GM19455 (cell line): Measurements from ENCODE around the gene C3orf85.
"Not testable (repeated sequence)": the region's sequence is repeated elsewhere in the genome, so short reads cannot be mapped to it uniquely, and the experiment has no call there.

Experiments used
- ATAC-seq: cut with Tn5 transposase; IDR thresholded peaks from one replicate; pipeline ENCODE4 v1.9.1; 2021; ENCODE audit not compliant: unreplicated experiment

C3orf85 gene

DNA sequence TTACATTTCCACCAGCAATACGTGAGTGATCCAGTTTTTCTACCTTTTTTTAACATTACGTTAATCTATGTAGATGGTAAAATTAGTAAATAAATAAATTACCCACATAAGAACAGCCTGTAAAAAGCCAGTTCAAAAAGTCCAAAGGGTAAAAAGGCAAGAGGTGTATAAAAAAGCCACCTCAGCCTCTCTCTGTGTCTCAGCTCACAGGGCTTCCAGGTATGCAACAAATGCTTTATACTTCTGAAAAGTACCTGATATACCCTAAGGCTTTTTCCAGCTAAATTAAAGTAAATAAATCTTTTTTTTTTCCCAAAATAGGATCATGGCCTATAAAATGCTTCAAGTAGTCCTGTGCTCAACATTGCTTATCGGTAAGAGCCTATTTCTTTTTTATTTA is at the start of gene C3orf85:
C3orf85 (plus strand) TSS at position 197 of the 400 bp plus-strand sequence; CDS start at position 326, 129 bp downstream.
- ATAC-seq: no peak

- no peak for ATAC-seq
These were observed 47.3 kb upstream of the C3orf85 start for GRCh38 chr3:109089265-109089664.

GRCh38 chr3:109091846-109092245 is 44.7 kb upstream of the C3orf85 start:
- ATAC-seq: no peak

DNA sequence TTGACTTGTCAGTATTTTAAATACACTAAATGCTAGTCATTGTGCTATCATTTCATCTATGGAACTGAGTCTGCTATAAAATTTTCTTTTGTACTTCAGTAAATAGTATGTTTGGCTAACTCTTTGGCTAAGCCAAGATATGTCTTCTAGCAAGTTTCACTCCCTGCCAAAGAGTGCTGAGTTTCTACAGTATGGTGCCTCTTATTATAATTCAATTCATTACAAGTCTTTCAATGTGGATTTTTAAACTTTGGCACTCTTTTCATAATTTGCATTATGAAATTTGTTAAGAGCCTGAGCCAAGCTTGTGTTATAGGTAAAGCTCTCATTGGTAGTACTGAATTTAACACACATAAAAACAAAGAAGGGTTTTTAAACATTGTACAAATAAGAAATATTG is 43.0 kb upstream of the C3orf85 start:
- ATAC-seq: no peak

GRCh38 chr3:109095166-109095565 is 41.4 kb upstream of the C3orf85 start:
- ATAC-seq: no peak

GRCh38 chr3:109098079-109098644 is 38.4 kb upstream of the C3orf85 start:
- ATAC-seq: no peak

DNA sequence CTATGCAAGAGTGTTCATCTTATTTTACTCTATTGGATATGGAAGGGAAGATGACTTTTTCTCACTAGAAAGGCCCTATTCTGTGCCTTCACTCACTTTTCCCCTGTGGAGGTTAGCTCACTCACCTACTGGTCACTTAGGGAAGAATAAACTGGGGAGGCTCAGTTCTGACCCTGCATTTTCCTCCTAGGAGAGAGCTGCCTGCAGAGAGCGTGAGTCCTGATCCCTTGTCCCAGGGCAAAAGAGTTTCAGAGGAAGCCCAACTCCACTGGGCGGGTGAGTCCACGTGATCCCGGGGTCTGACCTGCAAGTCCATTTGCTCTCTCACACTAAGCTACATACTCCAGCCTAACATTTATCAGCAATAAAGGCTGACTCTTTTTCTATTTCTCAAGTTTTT is 26.9 kb upstream of the C3orf85 start:
- ATAC-seq: no peak

DNA sequence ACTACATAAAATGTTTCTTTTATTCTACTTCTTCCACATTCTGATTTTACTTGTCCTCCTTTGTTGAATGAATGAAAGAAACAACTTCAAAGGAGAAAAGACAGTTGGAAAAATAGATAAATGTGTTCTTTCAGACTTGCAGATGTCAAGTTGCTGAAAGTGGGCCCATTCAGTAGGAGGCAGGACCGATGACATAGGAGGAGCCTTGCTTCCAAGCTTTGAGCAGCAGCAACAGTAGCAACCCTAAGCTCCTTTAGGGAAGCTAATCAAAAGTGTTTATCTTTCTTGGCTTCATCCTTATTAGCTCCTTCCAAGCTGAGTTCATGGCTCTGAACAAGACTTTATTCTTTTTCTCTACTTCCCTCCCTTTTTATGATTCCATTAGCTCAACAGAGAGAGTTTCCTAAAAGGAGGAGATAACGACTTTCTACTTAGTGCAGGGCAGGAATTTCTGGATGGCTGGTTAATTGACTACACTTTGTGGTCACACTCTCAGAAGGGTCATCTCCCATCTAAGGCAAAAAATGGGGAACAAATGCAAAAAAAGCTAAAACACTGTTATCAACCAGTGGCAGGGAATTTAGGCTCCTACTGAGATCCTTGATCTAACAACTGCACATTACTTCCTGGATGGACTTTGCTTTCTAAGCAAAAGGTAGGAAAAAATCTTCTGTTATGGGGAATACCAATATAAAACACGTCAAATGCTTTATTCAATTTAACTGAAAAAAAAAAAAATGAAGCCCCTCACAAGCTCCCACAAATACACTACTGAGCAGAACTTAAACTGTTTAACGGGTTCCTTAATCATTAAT is 23.4 kb upstream of the C3orf85 start:
- no peak for ATAC-seq

DNA sequence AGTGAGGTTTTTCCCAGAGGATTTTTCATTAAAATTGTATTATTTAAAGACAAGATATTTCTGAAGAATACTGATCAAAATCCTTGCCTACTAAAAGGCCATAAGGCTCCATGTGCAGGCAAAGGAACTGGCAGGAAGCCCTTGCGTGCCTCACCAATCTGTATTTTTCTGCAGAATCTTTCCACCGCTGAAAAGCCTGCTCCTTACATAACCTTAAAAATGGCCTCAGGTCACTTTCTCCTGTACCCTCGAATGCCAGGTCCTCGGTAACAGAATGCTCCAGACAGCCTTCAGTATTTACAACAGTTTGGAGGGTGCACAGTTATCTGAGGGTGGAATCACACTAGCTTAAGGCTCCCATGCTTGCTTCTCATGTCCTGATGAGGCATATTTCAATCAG is 21.8 kb upstream of the C3orf85 start:
- no peak for ATAC-seq

DNA sequence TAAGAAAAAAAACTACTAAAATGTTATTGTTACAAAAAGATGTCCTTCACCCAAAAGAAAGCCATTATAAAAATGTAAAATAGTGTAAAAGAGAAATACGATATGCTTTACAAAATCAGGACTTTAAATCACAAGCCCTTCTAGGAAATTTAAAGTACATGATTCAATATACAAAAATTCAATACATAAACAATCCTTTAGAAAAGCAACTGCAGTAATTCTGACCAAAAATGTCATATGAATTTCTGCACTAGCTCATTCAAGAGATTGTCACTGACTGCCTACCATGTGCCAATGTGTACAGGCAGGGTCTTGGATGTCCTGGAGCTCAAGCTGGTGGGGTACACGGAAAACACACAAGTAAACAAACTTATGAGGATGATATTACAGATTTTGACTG is 21.1 kb upstream of the C3orf85 start:
- ATAC-seq: no peak

GRCh38 chr3:109116031-109116430 is 20.5 kb upstream of the C3orf85 start:
- ATAC-seq: no peak

GRCh38 chr3:109117939-109118338 is 18.6 kb upstream of the C3orf85 start, which contains the start of gene MORC1:
Gene MORC1 (minus strand): TSS chr3:109118134. CDS start chr3:109118059, 75 bp downstream.
- no peak for ATAC-seq

DNA sequence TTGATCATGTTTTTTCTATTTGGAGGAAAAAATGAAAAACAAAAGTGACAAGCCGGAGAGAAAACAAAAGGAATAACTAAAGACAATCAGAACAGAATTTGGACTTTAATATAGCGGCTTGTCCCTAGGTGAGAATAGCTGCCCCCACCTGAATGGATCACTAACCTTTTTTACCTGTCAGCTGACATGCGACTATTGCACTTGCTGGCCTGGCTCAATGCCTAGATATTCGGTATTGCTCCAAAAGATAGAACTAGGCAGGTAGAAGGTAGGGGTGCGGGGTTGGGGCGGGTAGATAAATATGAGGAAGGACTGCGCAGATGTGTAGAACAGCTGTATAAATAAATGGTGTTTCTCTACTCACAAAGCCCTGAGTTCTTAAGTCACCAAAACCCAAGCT is 17.9 kb upstream of the C3orf85 start:
- no peak for ATAC-seq

DNA sequence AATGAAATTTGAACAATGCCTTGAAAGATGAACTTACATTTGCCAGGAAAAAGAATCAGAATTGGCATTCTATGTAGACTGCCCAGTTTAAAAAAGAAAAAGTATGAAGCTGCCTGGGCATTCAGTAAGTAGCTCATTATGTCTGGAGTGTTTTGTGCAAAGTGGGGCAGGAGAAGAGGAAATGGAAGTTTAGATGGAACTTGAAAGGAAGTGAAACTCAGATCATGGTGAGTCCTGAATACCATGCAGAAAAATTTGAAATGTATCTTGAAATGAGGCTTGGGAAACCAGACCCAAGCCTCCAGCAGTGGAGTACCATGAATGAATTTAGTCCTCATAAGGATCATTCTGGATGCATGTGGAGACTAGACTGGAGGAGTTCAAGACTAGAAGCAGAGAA is 13.8 kb upstream of the C3orf85 start:
- no peak for ATAC-seq

DNA sequence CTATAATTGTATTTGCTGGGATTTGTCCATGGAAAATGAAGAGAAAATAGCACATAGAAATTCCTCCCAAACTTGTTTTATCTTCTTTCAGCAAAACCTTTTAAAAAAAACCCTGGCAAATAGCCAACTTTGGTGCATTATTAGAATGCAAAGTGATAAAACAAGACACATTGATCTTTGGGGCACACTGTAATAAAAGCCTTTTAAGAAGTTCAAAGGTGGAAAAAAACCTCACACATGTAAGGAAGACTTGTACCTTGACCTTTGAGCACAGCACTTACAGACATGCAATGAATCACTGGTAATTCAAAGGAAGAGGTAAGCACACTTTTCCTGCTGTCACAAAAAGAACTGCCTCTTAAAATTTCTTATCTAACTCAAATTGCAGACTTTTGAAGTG is 10.6 kb upstream of the C3orf85 start:
- ATAC-seq: no peak

- no peak for ATAC-seq
These were observed 9.0 kb upstream of the C3orf85 start for GRCh38 chr3:109127553-109127952.

DNA sequence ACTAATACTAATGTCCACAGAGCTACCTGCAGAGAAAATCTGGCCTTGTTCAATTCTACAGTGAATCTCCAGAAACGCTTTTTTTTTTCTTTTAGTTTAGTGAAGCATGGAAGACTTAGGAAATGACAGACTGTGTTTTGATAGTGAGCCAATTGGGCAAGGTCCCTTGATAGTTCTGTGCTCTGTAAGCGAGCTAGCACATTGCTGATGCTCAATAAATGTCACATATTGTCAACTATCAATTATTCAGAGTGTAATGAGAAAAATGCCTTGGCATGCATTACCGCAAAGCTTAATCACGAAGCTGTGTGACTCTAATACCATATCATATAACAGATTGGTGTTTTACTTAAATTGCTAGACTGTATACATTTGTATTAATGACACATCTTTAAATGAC is 5.2 kb upstream of the C3orf85 start:
- no peak for ATAC-seq

GRCh38 chr3:109132801-109133473 is 3.6 kb upstream of the C3orf85 start:
- ATAC-seq: no peak

- not testable (repeated sequence) for ATAC-seq
These were observed 3.1 kb upstream of the C3orf85 start for GRCh38 chr3:109133474-109133816.

DNA sequence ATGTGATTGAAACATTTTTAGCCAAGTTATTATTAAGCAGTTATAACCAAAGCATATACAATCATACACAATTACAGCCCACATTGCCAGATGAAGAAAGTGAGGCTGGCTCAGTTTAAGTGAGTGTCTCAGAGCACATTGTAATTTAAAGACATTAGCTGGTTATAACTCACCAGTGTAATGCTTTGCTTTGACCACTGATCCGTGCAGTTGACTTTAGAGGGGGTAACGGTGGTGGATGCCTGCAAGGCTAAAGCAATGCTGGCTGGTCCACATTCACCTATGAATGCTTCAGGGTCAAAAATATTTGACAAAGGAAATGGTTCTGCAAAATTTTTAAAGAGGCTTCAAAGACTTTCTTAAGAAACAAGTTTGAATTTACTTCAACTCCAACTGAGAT is 1.2 kb downstream of the C3orf85 start:
- no peak for ATAC-seq

DNA sequence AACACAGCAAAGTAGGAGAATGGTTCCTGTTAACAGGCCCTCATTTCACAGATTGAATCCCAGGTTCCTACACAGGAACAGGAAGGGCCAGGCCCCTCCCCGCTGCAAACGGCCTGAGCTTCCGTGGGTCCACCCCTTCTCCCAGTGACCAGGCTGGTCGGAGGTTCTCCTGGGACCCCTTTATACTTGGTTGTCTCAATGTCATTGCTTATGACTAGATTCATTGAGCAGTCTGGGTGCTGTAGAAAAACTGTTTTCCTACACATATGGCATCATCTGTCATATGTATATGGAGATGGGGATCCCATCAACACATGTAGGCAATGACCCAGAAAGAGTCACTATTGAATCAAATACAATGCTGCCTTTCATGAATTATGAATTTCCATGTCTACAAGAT is 3.8 kb downstream of the C3orf85 start:
- ATAC-seq: no peak

DNA sequence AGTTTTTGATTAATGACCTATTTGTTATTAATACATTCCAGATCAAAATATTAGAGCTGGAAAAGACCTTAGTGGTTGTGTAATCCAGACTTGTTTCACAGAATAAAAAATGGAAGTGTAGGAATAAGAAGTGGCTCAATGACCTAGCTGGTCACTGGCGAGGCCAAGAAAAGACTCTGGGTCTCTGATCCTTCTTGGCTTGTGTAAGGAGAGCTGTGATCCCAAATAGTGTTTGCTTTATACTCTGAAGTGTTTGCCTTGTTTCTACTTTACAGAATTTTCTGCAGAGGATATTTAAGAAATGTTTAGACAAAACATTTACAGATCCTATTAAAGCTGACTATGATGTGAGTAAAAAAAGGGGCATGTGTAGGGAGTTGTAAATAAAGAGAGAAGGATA is 7.1 kb downstream of the C3orf85 start:
- ATAC-seq: no peak
